SK-N-SH (cell line): Measurements from ENCODE around the gene SSR4. TPM values are rescaled to one million over a fixed set of nuclear protein-coding genes. Genes with fewer than 3 reads are reported as not detected.

ENCODE experiments used
- CTCF ChIA-PET: fragments of 300-600, 350-600 bp; formaldehyde crosslinking; extraction: SDS; loops from one replicate; lab custom pipeline; 2021; lab: Yijun Ruan, JAX
- POLR2A ChIA-PET: fragments of 350-600 bp; sonication (Branson Sonifier 250); formaldehyde crosslinking; extraction: SDS; loops from one replicate; lab custom pipeline; 2020; ENCODE audit warnings: antibody characterized with exemption, inconsistent platforms; lab: Yijun Ruan, JAX
- DNase-seq: peaks from one replicate; pipeline ENCODE4 v3.0.0; 2012
- H2AFZ ChIP-seq: fragments of 200-600 bp; sonication (generic); 2 replicates; pipeline ENCODE4 v1.8.1; 2016; ENCODE audit warnings: antibody characterized with exemption, mild to moderate bottlenecking, low read depth
- H3F3A ChIP-seq: fragments of 200-600 bp; sonication (generic); replicated peaks from 2 replicates; pipeline ENCODE3; 2016; ENCODE audit warnings: antibody characterized with exemption, mild to moderate bottlenecking; ENCODE audit not compliant: insufficient read depth
- H3K27ac ChIP-seq, 2 experiments: fragments of 200-500 bp in 1 of 2; fragments of 200-600 bp in 1 of 2; sonication (Bioruptor generic) in 1 of 2; sonication (generic), shearing (Covaris generic) in 1 of 2; 2 replicates each; pipeline versions ENCODE4 v1.5.1 to v1.6.1; 2014 to 2016; ENCODE audit warnings: low read depth in 2 of 2, inconsistent platforms in 1 of 2, low read length in 1 of 2, mild to moderate bottlenecking in 1 of 2, mixed read lengths in 1 of 2
- H3K27me3 ChIP-seq: fragments of 200-600 bp; sonication (generic), shearing (Covaris generic); 2 replicates; pipeline ENCODE4 v1.6.1; 2016; ENCODE audit warnings: mixed run types; ENCODE audit not compliant: insufficient read depth
- H3K36me3 ChIP-seq, 2 experiments: fragments of 200-500 bp in 1 of 2; fragments of 200-600 bp in 1 of 2; sonication (Bioruptor generic) in 1 of 2; sonication (generic) in 1 of 2; replicated peaks in 1 of 2; 2 replicates each; pipeline versions ENCODE3 to v1.5.1; 2014 to 2016; ENCODE audit warnings: low read length in 1 of 2, mild to moderate bottlenecking in 1 of 2; ENCODE audit not compliant: insufficient read depth in 2 of 2, control insufficient read depth in 1 of 2
- H3K4me1 ChIP-seq, 2 experiments: fragments of 200-500 bp in 1 of 2; fragments of 200-600 bp in 1 of 2; sonication (Bioruptor generic) in 1 of 2; sonication (generic), shearing (Covaris generic) in 1 of 2; 2 replicates each; pipeline versions ENCODE4 v1.5.1 to v1.6.1; 2014 to 2016; ENCODE audit warnings: low read depth in 1 of 2, low read length in 1 of 2, mixed run types in 1 of 2; ENCODE audit not compliant: insufficient read depth in 2 of 2, control insufficient read depth in 1 of 2
- H3K4me2 ChIP-seq: fragments of 200-600 bp; sonication (generic), shearing (Covaris generic); 2 replicates; pipeline ENCODE4 v1.6.1; 2017; ENCODE audit warnings: mixed run types
- H3K4me3 ChIP-seq, 2 experiments: fragments of 200-500 bp in 1 of 2; fragments of 200-600 bp in 1 of 2; sonication (Bioruptor generic) in 1 of 2; sonication (generic), shearing (Covaris generic) in 1 of 2; 2 replicates each; pipeline versions ENCODE4 v1.5.1 to v1.8.1; 2014 to 2016; ENCODE audit warnings: low read depth in 2 of 2, inconsistent platforms in 1 of 2, low read length in 1 of 2, mild to moderate bottlenecking in 1 of 2, mixed read lengths in 1 of 2, moderate library complexity in 1 of 2
- H3K79me2 ChIP-seq: fragments of 200-600 bp; sonication (generic); 2 replicates; pipeline ENCODE4 v1.8.1; 2017; ENCODE audit warnings: mild to moderate bottlenecking; ENCODE audit not compliant: insufficient read depth
- H3K9ac ChIP-seq: fragments of 200-600 bp; sonication (generic); 2 replicates; pipeline ENCODE4 v1.6.1; 2017; ENCODE audit warnings: mixed run types
- H3K9me2 ChIP-seq: fragments of 200-600 bp; sonication (generic); 2 replicates; pipeline ENCODE4 v1.6.1; 2017; ENCODE audit warnings: mixed run types
- H3K9me3 ChIP-seq: fragments of 200-600 bp; sonication (generic); 2 replicates; pipeline ENCODE4 v1.6.1; 2017; ENCODE audit warnings: mixed run types, mild to moderate bottlenecking, moderate library complexity
- H4K20me1 ChIP-seq: fragments of 200-600 bp; sonication (generic); 2 replicates; pipeline ENCODE4 v1.6.1; 2017; ENCODE audit warnings: mild to moderate bottlenecking, mixed run types; ENCODE audit not compliant: insufficient read depth
- CHD2 ChIP-seq: fragments of 150-350 bp; IDR thresholded peaks from 2 replicates; pipeline ENCODE4 v1.6.1; 2018; ENCODE audit warnings: low read length; ENCODE audit not compliant: partially characterized antibody
- EP300 ChIP-seq, 2 experiments: IDR thresholded peaks; 2 replicates each; pipeline versions ENCODE4 v1.4.0 to v1.6.1; 2012; ENCODE audit warnings: borderline replicate concordance in 1 of 2, low read depth in 1 of 2, low read length in 1 of 2
- EZH2phosphoT487 ChIP-seq: fragments of 200-600 bp; sonication (generic); IDR thresholded peaks from 2 replicates; pipeline ENCODE4 v1.6.1; 2017; ENCODE audit warnings: low read depth, mixed run types, mild to moderate bottlenecking, antibody characterized with exemption, moderate library complexity, borderline replicate concordance
- FOXJ3 ChIP-seq: sonication (generic); formaldehyde crosslinking; IDR thresholded peaks from 2 replicates; pipeline ENCODE4 v1.5.1; 2020; ENCODE audit warnings: mild to moderate bottlenecking, missing genetic modification reagents
- FOXM1 ChIP-seq: IDR thresholded peaks from 2 replicates; pipeline ENCODE4 v1.4.0; 2012; ENCODE audit warnings: low read depth, mild to moderate bottlenecking
- MAX ChIP-seq: IDR thresholded peaks from 2 replicates; pipeline ENCODE4 v1.4.0; 2012; ENCODE audit warnings: low read depth
- MXI1 ChIP-seq: IDR thresholded peaks from 2 replicates; pipeline ENCODE4 v1.6.1; 2012; ENCODE audit warnings: mild to moderate bottlenecking, low read depth, low read length, improper control_type of control experiment
- NFIC ChIP-seq: IDR thresholded peaks from 2 replicates; pipeline ENCODE4 v1.4.0; 2012; ENCODE audit warnings: borderline replicate concordance
- NRF1 ChIP-seq: IDR thresholded peaks from 2 replicates; pipeline ENCODE4 v1.6.1; 2012; ENCODE audit warnings: low read depth, mild to moderate bottlenecking, low read length
- PBX3 ChIP-seq: IDR thresholded peaks from 2 replicates; pipeline ENCODE4; 2012
- RAD21 ChIP-seq: IDR thresholded peaks from 2 replicates; pipeline ENCODE4 v1.6.1; 2012; ENCODE audit warnings: mild to moderate bottlenecking, low read length
- REST ChIP-seq: IDR thresholded peaks from 2 replicates; pipeline ENCODE4 v1.6.1; 2012; ENCODE audit warnings: mild to moderate bottlenecking, low read depth, low read length, moderate library complexity
- RFX5 ChIP-seq: IDR thresholded peaks from 2 replicates; pipeline ENCODE4 v1.6.1; 2012; ENCODE audit warnings: mild to moderate bottlenecking, improper control_type of control experiment, low read length
- RXRA ChIP-seq: IDR thresholded peaks from 2 replicates; pipeline ENCODE4 v1.4.0; 2012; ENCODE audit warnings: low read depth, mild to moderate bottlenecking, borderline replicate concordance
- USF1 ChIP-seq: IDR thresholded peaks from 2 replicates; pipeline ENCODE4 v1.4.0; 2012; ENCODE audit warnings: low read depth, borderline replicate concordance
- USF2 ChIP-seq: fragments of 150-350 bp; IDR thresholded peaks from 2 replicates; pipeline ENCODE4 v1.6.1; 2017; ENCODE audit warnings: antibody characterized with exemption, low read length, low read depth, borderline replicate concordance
- YY1 ChIP-seq: IDR thresholded peaks from 2 replicates; pipeline ENCODE4 v1.4.0; 2012; ENCODE audit warnings: low read depth, mild to moderate bottlenecking
- ZBTB33 ChIP-seq: IDR thresholded peaks from 2 replicates; pipeline ENCODE4 v1.4.0; 2012; ENCODE audit warnings: low read depth, borderline replicate concordance
- WGBS: methylation state at CpG from one replicate; pipeline ENCODE4 v1.1.6; 2017; ENCODE audit warnings: low lambda C conversion rate; 5-methylcytosine and 5-hydroxymethylcytosine counted together
- polyA plus RNA-seq, 3 experiments: library from polyadenylated mRNA; depleted of rRNA; stranded (reverse); fragments of >200 nt; gene quantifications; 2 replicates each; pipeline ENCODE4 v1.2.3, GENCODE V29; 2012

Gene SSR4
- polyA plus RNA-seq, 1 of the 3 experiments (the other 2 are of a cell fraction), result 367 TPM

GRCh38 chrX:153820601-153821000, 26.1 kb downstream of the SSR4 start:
- H3K9me3 ChIP-seq, result no peaks in the 10 kb centered on the region
- CTCF ChIA-PET, result no interaction called here
- peaks cover 25% of the 10 kb centered on the region for H3K27me3 ChIP-seq
- H3K9me2 ChIP-seq, result no peaks in the 10 kb centered on the region
- no peak overlapping the region for H3K4me2 ChIP-seq
- H3K36me3 ChIP-seq, result no peaks in the 10 kb centered on the region
- no peaks in the 10 kb centered on the region for H4K20me1 ChIP-seq
- H3K4me3 ChIP-seq, result no peak overlapping the region
- H3K9ac ChIP-seq, result no peak overlapping the region
- H3K4me1 ChIP-seq, result peaks cover 0 to 30% of the 10 kb centered on the region in 2 experiments; a peak in 1 of 4 replicates
- no peak overlapping the region for H2AFZ ChIP-seq
- no peak for TF ChIP-seq FOXM1
- no peak for TF ChIP-seq REST
- TF ChIP-seq ZBTB33, result no peak
- no peak for TF ChIP-seq USF2
- no peak for TF ChIP-seq FOXJ3 (CRISPR knock-in tag)
- no peak for TF ChIP-seq USF1
- no peak for TF ChIP-seq RXRA
- no peak for TF ChIP-seq MAX
- no peak for TF ChIP-seq RAD21
- TF ChIP-seq YY1, result no peak
- TF ChIP-seq NFIC, result no peak
- TF ChIP-seq CHD2, result no peak
- TF ChIP-seq RFX5, result no peak
- no peak for TF ChIP-seq PBX3
- no peak for TF ChIP-seq EP300 (IDR thresholded peaks at IDR 0.05; ENCODE audit: borderline replicate concordance in 1 of 2, low read depth in 1 of 2, low read length in 1 of 2)
- TF ChIP-seq NRF1, result no peak
- no peak for TF ChIP-seq MXI1
- no peak for TF ChIP-seq EZH2phosphoT487
- H3F3A ChIP-seq, result no peaks in the 10 kb centered on the region
- H3K79me2 ChIP-seq, result no peaks in the 10 kb centered on the region
- peak overlapping the region in 1 of 2 experiments; percentile 3; a peak in 2 of 4 replicates for H3K27ac ChIP-seq
- POLR2A ChIA-PET, result no interaction called here
- peak; percentile 44 for DNase-seq
- 54% methylated on average over 6 of the region's 7 CpGs for WGBS
